ENCODE measurements around the gene TMTC1. TPM values are rescaled to one million over a fixed set of nuclear protein-coding genes. Genes with fewer than 3 reads are reported as not detected.

TMTC1 gene
- total RNA-seq, 1 donor from 2014 or later, result 24.8 TPM

- no peak overlapping the region for H3K4me3 ChIP-seq
- no peaks in the 10 kb centered on the region for H3K27me3 ChIP-seq (ENCODE audit: low read depth)
- H3K9me3 ChIP-seq, result no peaks in the 10 kb centered on the region
- TF ChIP-seq CTCF (IDR thresholded peaks at IDR 0.05), result no peak
- no peak overlapping the region for H3K27ac ChIP-seq
- no peaks in the 10 kb centered on the region for H3K36me3 ChIP-seq
- DNase-seq, result no peak
- intact Hi-C loops (cut with DNase I), result no loop called here
- no peaks in the 10 kb centered on the region for H3K4me1 ChIP-seq
- no peak for ATAC-seq
These were observed 70.0 kb downstream of the TMTC1 start for GRCh38 chr12:29713729-29714128.

GRCh38 chr12:29711381-29711780 is 72.4 kb downstream of the TMTC1 start:
- intact Hi-C loops (cut with DNase I), result no loop called here
- H3K27ac ChIP-seq, result no peak overlapping the region
- H3K4me1 ChIP-seq, result no peaks in the 10 kb centered on the region
- no peaks in the 10 kb centered on the region for H3K9me3 ChIP-seq
- H3K27me3 ChIP-seq (ENCODE audit: low read depth), result no peaks in the 10 kb centered on the region
- ATAC-seq (no peak), DNase-seq (no peak)
- H3K4me3 ChIP-seq, result no peak overlapping the region
- no peak for TF ChIP-seq CTCF (IDR thresholded peaks at IDR 0.05)
- no peaks in the 10 kb centered on the region for H3K36me3 ChIP-seq

DNA sequence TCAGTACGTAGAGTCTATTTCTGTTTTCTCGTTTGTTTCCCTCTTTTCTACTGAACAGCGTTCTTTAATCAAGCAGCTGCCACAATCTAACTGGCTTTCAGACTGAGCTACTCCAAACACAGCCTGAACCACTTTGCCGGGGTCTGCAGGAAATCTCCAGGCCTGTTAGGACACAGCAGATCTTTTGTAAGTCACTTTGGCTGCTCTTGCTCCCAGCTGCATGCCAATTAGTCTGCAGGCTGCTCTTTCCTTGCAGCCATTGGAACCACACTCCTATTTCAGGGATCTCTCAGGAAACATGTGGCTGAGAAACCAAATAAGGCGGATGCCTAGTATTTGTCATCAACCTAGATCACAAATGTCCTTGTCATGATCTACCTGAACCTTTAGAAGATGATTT is 73.6 kb downstream of the TMTC1 start:
- intact Hi-C loops (cut with DNase I), result no loop called here
- no peak overlapping the region for H3K4me3 ChIP-seq
- DNase-seq, result no peak
- ATAC-seq, result no peak
- no peak overlapping the region for H3K27ac ChIP-seq
- H3K9me3 ChIP-seq, result no peaks in the 10 kb centered on the region
- TF ChIP-seq CTCF (IDR thresholded peaks at IDR 0.05), result no peak
- H3K36me3 ChIP-seq, result no peaks in the 10 kb centered on the region
- no peaks in the 10 kb centered on the region for H3K27me3 ChIP-seq (ENCODE audit: low read depth)
- H3K4me1 ChIP-seq, result no peaks in the 10 kb centered on the region

DNA sequence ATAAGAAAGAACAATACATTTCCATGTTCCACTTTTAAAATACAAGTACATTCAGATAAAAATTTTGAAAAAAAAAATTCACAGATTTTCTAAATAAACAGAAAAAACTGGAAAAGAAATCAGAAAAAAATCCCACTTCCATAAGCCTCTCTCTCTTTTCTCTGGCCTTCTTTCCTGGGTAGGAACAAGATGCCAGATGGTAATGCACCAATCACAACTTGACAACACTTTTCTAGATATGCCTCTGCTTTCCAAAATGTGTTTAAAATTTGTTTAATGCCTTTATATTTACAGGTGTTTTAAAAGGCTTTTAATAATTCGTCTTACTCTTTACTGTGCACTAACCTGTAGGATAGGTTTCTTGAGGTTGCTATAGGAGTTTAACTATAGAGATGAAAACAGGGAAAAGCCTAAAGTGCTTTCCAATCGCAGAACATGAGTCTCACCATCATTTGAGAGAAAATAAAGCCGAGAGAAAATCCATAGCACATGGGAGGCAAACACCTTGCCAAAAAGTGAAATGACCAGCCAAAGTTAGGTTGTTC is 74.2 kb downstream of the TMTC1 start:
- no peak for DNase-seq
- no peaks in the 10 kb centered on the region for H3K27me3 ChIP-seq (ENCODE audit: low read depth)
- no peak for ATAC-seq
- no peaks in the 10 kb centered on the region for H3K36me3 ChIP-seq
- no peak overlapping the region for H3K27ac ChIP-seq
- H3K4me1 ChIP-seq, result no peaks in the 10 kb centered on the region
- no peaks in the 10 kb centered on the region for H3K9me3 ChIP-seq
- intact Hi-C loops (cut with DNase I), result no loop called here
- H3K4me3 ChIP-seq, result no peak overlapping the region
- TF ChIP-seq CTCF (IDR thresholded peaks at IDR 0.05), result no peak

DNA sequence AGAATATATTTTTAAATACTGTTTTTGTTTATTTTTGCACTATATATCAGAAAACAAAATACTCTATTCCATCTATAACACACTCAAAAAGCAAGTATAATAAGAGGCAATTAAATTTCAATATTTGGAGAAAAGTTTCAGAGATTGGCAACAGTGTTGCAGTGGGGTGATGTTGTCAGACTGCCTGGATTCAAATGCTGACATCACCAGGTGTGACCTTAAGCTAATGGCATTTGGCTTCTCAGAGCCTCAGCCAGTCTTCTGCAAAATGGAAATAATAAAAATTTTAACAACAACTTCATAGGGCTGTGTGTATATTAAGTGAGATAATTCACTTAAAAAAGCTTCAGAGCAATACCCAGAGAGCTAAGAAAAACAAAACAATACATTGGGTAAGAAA is 74.7 kb downstream of the TMTC1 start:
- H3K4me1 ChIP-seq, result no peaks in the 10 kb centered on the region
- intact Hi-C loops (cut with DNase I), result no loop called here
- H3K27me3 ChIP-seq (ENCODE audit: low read depth), result no peaks in the 10 kb centered on the region
- TF ChIP-seq CTCF (IDR thresholded peaks at IDR 0.05), result no peak
- no peaks in the 10 kb centered on the region for H3K9me3 ChIP-seq
- H3K36me3 ChIP-seq, result no peaks in the 10 kb centered on the region
- no peak for ATAC-seq
- H3K27ac ChIP-seq, result no peak overlapping the region
- DNase-seq, result no peak
- no peak overlapping the region for H3K4me3 ChIP-seq

- Histone ChIP-seq H3K4me1 (no peaks in the 10 kb centered on the region), H3K27me3 (ENCODE audit: low read depth) (no peaks in the 10 kb centered on the region), H3K36me3 (no peaks in the 10 kb centered on the region), H3K9me3 (no peaks in the 10 kb centered on the region), H3K27ac (no peak overlapping the region), H3K4me3 (no peak overlapping the region)
- DNase-seq (no peak), ATAC-seq (no peak)
- intact Hi-C loops (cut with DNase I), result no loop called here
- no peak for TF ChIP-seq CTCF (IDR thresholded peaks at IDR 0.05)
These were observed 75.9 kb downstream of the TMTC1 start for GRCh38 chr12:29707846-29708245.

Data from lower lobe of right lung (tissue), 2 donors.